ENCODE measurements around the gene GZMA. TPM values are rescaled to one million over a fixed set of nuclear protein-coding genes. Genes with fewer than 3 reads are reported as not detected.

The GZMA gene
- total RNA-seq, 1 experiment from 2014 or later: not detected

- Histone ChIP-seq H4K8ac (replicated peaks; ENCODE audit: insufficient read length, low read depth, low read length) (no peak overlapping the region), H3K14ac (ENCODE audit: insufficient read depth, low read length) (no peak overlapping the region), H3K79me2 (ENCODE audit: insufficient read depth, low read length) (no peaks in the 10 kb centered on the region), H4K5ac (ENCODE audit: insufficient read length, low read depth, low read length) (no peak overlapping the region), H2BK20ac (ENCODE audit: low read depth, low read length, poor library complexity, severe bottlenecking) (no peak overlapping the region), H4K91ac (ENCODE audit: insufficient read length, low read depth, low read length) (no peak overlapping the region), H3K4me1 (ENCODE audit: insufficient read depth, low read length) (peaks cover 3% of the 10 kb centered on the region), H3K18ac (ENCODE audit: insufficient read length, low read depth, low read length) (no peak overlapping the region), H2BK5ac (ENCODE audit: insufficient read length, low read length) (no peak overlapping the region), H3K23me2 (ENCODE audit: insufficient read length, low read depth, low read length, poor library complexity, severe bottlenecking) (no peaks in the 10 kb centered on the region), H3K9me3 (ENCODE audit: control insufficient read depth, low read depth, low read length) (no peaks in the 10 kb centered on the region), H2BK12ac (ENCODE audit: insufficient read length, low read depth, low read length) (no peak overlapping the region), H3K4me2 (ENCODE audit: insufficient read depth, insufficient read length, low read length) (no peak overlapping the region), H3K79me1 (ENCODE audit: insufficient read depth, low read depth, low read length, poor library complexity, severe bottlenecking) (no peaks in the 10 kb centered on the region), H3K27ac (ENCODE audit: insufficient read length, low read depth, low read length) (no peak overlapping the region), H3K27me3 (ENCODE audit: insufficient read depth, low read length) (no peaks in the 10 kb centered on the region), H3K4ac (ENCODE audit: low read depth, low read length) (no peak overlapping the region), H4K20me1 (ENCODE audit: control insufficient read depth, insufficient read depth, insufficient read length) (no peaks in the 10 kb centered on the region), H3K9ac (ENCODE audit: extremely low read depth, insufficient read length, low read length) (no peak overlapping the region), H3K56ac (ENCODE audit: insufficient read length, low read depth, low read length) (no peak overlapping the region), H2BK15ac (ENCODE audit: low read depth, low read length) (no peak overlapping the region), H2BK120ac (ENCODE audit: low read depth, low read length, poor library complexity, severe bottlenecking) (no peak overlapping the region), H3K23ac (ENCODE audit: insufficient read length, low read depth, low read length) (no peak overlapping the region), H2AFZ (ENCODE audit: low read length) (no peak overlapping the region), H3T11ph (ENCODE audit: low read length) (no peak overlapping the region), H2AK5ac (ENCODE audit: insufficient read length, low read length) (no peak overlapping the region)
- Mint-ChIP-seq H3K9me3 (no peaks in the 10 kb centered on the region), H3K4me1 (peaks cover 10% of the 10 kb centered on the region in 2 experiments), H3K36me3 (ENCODE audit: insufficient read depth in 1 of 3, low read depth in 3 of 3) (no peaks in the 10 kb centered on the region), H3K27me3 (ENCODE audit: low read depth) (no peaks in the 10 kb centered on the region; the same call in 1 of the 2 replicates), H3K4me3 (no peak overlapping the region), H3K27ac (peak overlapping the region; percentile 6 to 72 (median 58); a peak in 1 of 7 replicates)
- DNase-seq: no peak
- WGBS (ENCODE audit: extremely low coverage, insufficient read length, low lambda C conversion rate): no CpG with 5 or more reads among the region's 2 CpGs
- no peak for TF ChIP-seq CTCF (conservative IDR thresholded peaks at IDR 0.05)
Measured at GRCh38 chr5:55110217-55110616, 7.8 kb downstream of the GZMA start.
